Activated T-helper 17 cell treated with anti-CD3 and anti-CD28 coated beads, Interleukin-2, amount 50 U/mL, for 72 hours (primary cell): Measurements from ENCODE around the gene RAB6D. TPM values are rescaled to one million over a fixed set of nuclear protein-coding genes. Genes with fewer than 3 reads are reported as not detected.
"Not testable (repeated sequence)": the region's sequence is repeated elsewhere in the genome, so short reads cannot be mapped to it uniquely, and the experiment has no call there.

Experiments
- ATAC-seq: fragments of 150-1000 bp; cut with Tn5 transposase; replicated peaks from 2 replicates; pipeline ENCODE4 v1.10.0; 2021; ENCODE audit warnings: mild to moderate bottlenecking, moderate library complexity
- H3K27ac Mint-ChIP-seq: one replicate; pipeline ENCODE4 v1.8.0; 2022; ENCODE audit warnings: mixed read lengths
- H3K27me3 Mint-ChIP-seq: one replicate; pipeline ENCODE4 v1.8.0; 2022; ENCODE audit warnings: mixed read lengths
- H3K36me3 Mint-ChIP-seq: one replicate; pipeline ENCODE4 v1.8.0; 2022; ENCODE audit warnings: low read depth, mild to moderate bottlenecking, mixed read lengths
- H3K4me1 Mint-ChIP-seq: one replicate; pipeline ENCODE4 v1.8.0; 2022; ENCODE audit warnings: mixed read lengths
- H3K4me3 Mint-ChIP-seq: one replicate; pipeline ENCODE4 v1.8.0; 2022; ENCODE audit warnings: mild to moderate bottlenecking, mixed read lengths
- H3K9me3 Mint-ChIP-seq: one replicate; pipeline ENCODE4 v1.8.0; 2022; ENCODE audit warnings: mixed read lengths
- total RNA-seq, 2 donors: library from RNA; stranded (reverse); gene quantifications; one replicate each; pipeline ENCODE4 v1.2.3, GENCODE V29; 2022

Gene RAB6D
- total RNA-seq, 2 donors from 2014 or later = not detected

GRCh38 chr2:131335319-131335718 lies 28.6 kb downstream of the RAB6D start:
- H3K36me3 Mint-ChIP-seq, H3K4me3 Mint-ChIP-seq, H3K9me3 Mint-ChIP-seq, H3K4me1 Mint-ChIP-seq, ATAC-seq, H3K27ac Mint-ChIP-seq: not testable (repeated sequence)
- peaks cover 44% of the 10 kb centered on the region for H3K27me3 Mint-ChIP-seq

GRCh38 chr2:131332709-131333108 lies 31.3 kb downstream of the RAB6D start:
- H3K27ac Mint-ChIP-seq, H3K4me3 Mint-ChIP-seq, H3K36me3 Mint-ChIP-seq, H3K4me1 Mint-ChIP-seq, ATAC-seq, H3K9me3 Mint-ChIP-seq: not testable (repeated sequence)
- H3K27me3 Mint-ChIP-seq = peaks cover 36% of the 10 kb centered on the region

- H3K4me3 Mint-ChIP-seq, H3K36me3 Mint-ChIP-seq, ATAC-seq, H3K27ac Mint-ChIP-seq, H3K9me3 Mint-ChIP-seq, H3K4me1 Mint-ChIP-seq: not testable (repeated sequence)
- peaks cover 33% of the 10 kb centered on the region for H3K27me3 Mint-ChIP-seq
These were observed 33.0 kb downstream of the RAB6D start for GRCh38 chr2:131331000-131331399.

- peaks cover 4% of the 10 kb centered on the region for H3K9me3 Mint-ChIP-seq
- ATAC-seq = no peak
- no peak overlapping the region for H3K27ac Mint-ChIP-seq
These were observed 41.8 kb downstream of the RAB6D start for GRCh38 chr2:131322209-131322608.

GRCh38 chr2:131321344-131321743 lies 42.6 kb downstream of the RAB6D start:
- not testable (repeated sequence) for H3K4me3 Mint-ChIP-seq, H3K36me3 Mint-ChIP-seq, H3K9me3 Mint-ChIP-seq, ATAC-seq, H3K27ac Mint-ChIP-seq, H3K4me1 Mint-ChIP-seq
- peaks cover 21% of the 10 kb centered on the region for H3K27me3 Mint-ChIP-seq

More at GRCh38 chr2:131322209-131322608, 41.8 kb downstream of the RAB6D start:
- no peak overlapping the region for H3K4me3 Mint-ChIP-seq
- peaks cover 18% of the 10 kb centered on the region for H3K27me3 Mint-ChIP-seq
- no peaks in the 10 kb centered on the region for H3K4me1 Mint-ChIP-seq
- H3K36me3 Mint-ChIP-seq = no peaks in the 10 kb centered on the region

GRCh38 chr2:131311001-131311400 lies 53.0 kb downstream of the RAB6D start:
- not testable (repeated sequence) for H3K36me3 Mint-ChIP-seq, ATAC-seq, H3K9me3 Mint-ChIP-seq, H3K27ac Mint-ChIP-seq, H3K4me3 Mint-ChIP-seq, H3K4me1 Mint-ChIP-seq
- H3K27me3 Mint-ChIP-seq = peaks cover 22% of the 10 kb centered on the region

Other genes starting within 250 kb of the RAB6D start
- 1 to 10 TPM in 1 of 2 donors, under 1 TPM in 1; 0.61 to 1.7 TPM for gene POTEE, start 154.6 kb downstream of the RAB6D start, total RNA-seq
- not detected for gene TUBA3D, start 112.0 kb upstream of the RAB6D start, total RNA-seq
- 100 to 1,000 TPM in 1 of 2 donors, 10 to 100 TPM in 1; 96.0 to 112 TPM for gene MZT2A, start 128.2 kb upstream of the RAB6D start, total RNA-seq
- gene CCDC74A, start 163.7 kb upstream of the RAB6D start, total RNA-seq = 1 to 10 TPM; 2.7 to 5.9 TPM